Cardiac septum (tissue), 1 donor: ENCODE results near the gene RFFL. TPM values are rescaled to one million over a fixed set of nuclear protein-coding genes. Genes with fewer than 3 reads are reported as not detected.
A peak's percentile ranks its signal among the peaks of the same experiment; 100 is the strongest.
"Not testable (repeated sequence)": the region's sequence is repeated elsewhere in the genome, so short reads cannot be mapped to it uniquely, and the experiment has no call there.

Source experiments
- DNase-seq: peaks from one replicate; pipeline ENCODE4 v3.0.0-alpha.2; 2020; ENCODE audit warnings: low spot score
- intact Hi-C: fragments of 100-400 bp; cut with DNase I; formaldehyde crosslinking; loops from one replicate; pipeline ENCODE4 v1.14.0; 2022
- total RNA-seq: library from RNA; stranded (reverse); fragmentation: NEBNext Ultra II Directional; extraction: Animal tissue kit (Norgen Biotek cat#: 25700); gene quantifications from one replicate; pipeline ENCODE4 v1.2.1, GENCODE V29; 2021
- donor health status: DM: no; HTN: no; CAD: no.

RFFL gene
- total RNA-seq, 1 donor from 2014 or later: 15.5 TPM

DNA sequence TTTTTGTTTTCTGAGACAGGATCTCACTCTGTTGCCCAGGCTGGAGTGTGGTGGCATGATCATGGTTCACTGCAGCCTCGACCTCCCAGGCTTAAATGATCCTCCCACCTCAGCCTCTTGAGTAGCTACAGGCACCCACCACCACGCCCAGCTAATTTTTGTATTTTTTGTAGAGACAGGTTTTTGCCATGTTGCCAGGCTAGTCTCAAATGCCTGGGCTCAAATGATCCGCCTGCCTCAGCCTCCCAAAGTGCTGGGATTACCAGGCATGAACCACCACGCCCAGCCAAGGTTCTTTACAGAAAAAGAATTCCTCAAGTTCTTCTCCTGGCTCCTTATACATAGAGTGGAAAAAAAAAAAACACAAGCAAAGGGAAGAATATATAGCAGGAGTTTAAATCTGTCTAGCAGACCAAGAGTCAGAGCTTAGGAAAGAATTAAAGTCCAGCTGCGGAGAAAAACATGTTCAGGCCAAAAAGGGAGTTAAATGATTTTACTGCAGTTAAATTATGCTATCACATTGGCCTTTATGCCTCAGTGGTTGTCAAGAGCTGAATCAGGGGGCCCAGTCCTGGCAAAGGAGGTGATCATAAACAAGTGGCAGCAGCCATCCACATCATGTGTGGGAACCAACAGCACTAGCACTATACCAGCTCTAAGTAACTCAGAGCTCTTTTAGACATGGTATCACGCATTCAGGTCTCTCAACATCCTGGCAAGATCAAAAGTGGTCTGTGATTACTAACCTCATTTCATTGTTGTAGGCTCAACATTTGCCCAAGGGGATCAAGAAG lies 43.9 kb downstream of the RFFL start:
- intact Hi-C loops: loop anchor here (5.0 kb wide), 1 partner anchor 68 kb away; no protein-coding TSS in a partner anchor
- DNase-seq: no peak

DNA sequence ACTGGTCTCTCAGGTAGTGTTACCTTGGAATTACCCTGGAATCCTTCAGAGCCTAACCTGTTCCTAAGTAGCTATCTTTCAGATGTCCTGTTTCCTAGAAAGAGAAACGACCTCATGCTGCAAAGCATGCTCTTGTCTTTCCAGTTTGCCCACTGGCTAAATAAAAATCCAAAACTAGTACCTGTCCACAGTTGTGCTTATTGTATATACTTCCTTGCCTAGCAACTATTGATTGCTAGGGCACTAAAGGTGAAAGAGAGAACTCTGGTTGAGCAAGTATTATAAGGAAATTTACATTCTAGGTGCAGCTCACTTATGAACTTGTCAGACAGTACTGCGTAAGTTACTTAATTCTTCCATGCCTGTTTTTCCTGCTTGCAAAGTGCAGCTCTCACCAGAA lies 44.7 kb downstream of the RFFL start:
- DNase-seq: no peak
- intact Hi-C loops: no loop called here

DNA sequence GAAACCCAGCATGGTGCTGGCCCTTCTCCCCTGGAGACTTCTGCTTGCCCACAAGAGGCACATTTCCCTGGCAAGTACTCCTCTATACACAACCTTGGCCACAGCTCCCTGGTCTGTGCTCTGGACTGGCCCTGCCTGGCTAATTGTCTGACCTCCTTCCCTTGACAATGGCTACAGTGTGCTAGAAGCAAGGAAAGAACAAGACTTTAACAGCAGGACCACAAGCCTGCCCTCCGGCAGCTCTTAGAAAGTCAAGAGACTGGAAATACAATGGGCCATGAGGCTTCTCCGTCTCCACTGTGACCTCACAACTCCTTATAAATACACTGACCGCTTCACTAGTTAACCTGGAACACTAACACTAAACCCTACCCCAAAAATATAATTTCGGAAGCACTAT lies 46.5 kb downstream of the RFFL start:
- intact Hi-C loops: no loop called here
- no peak for DNase-seq

- intact Hi-C loops: no loop called here
- DNase-seq: no peak
Observed at GRCh38 chr17:35016369-35016768, 47.1 kb downstream of the RFFL start.

GRCh38 chr17:35011671-35012216 lies 51.8 kb downstream of the RFFL start:
- DNase-seq: no peak
- intact Hi-C loops: no loop called here

DNA sequence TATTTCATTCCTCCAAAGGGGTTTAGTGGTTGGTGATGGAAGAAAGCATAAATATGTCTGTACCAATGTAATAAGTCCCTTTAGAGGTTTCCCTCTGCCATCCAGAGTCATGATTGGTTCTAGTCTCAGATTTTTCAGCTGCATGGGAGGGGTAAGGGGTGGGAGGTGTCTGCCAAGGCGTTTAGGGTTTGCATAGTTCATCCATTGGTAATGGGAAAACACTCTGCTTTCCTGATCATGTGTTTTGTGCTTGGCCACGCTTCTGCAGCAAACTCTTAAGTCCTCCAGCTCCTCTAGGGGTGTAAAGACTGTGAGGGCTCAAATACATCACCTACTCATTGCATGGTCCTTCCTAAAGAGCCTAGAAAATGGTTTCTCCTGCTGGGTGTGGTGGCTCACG lies 53.4 kb downstream of the RFFL start:
- DNase-seq: no peak
- intact Hi-C loops: no loop called here

DNA sequence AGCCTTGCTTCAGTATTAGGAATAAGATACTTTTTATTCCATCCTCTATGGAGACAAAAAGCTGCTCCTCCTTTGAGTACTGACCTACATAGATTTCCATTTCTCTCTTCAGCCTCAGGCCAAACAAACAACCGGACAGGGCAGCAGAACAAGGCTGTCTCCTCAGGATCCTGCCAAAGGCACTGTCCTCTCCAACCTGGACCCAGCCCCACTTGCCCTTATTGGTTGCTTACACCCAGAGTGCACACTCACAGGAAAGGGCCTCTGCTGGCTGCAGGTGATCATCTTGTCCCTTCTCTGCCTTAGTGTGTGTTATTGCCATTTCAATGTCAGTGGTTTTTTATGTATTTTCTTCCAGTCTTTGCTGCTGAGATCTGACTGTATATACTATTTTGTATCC lies 56.5 kb downstream of the RFFL start:
- DNase-seq: no peak
- intact Hi-C loops: no loop called here

DNA sequence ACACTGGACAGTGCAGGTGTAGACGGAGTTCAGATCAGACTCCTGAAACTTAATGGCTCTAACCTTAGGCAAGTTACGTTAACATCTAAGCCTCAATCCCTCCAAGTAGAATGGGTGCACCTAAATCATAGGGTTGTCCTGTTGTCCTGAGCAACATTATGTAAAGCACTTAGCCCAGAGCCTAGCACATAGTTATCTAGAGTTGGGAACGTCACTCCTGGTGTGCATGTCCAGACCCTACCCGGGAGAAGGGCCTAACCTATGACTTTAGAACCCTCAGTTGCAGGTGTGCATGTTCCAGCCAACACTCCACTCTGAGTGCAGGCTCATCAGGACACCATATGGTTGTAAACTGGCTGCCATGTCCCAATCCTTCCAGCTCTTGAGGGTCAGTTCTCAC lies 57.2 kb downstream of the RFFL start:
- intact Hi-C loops: no loop called here
- no peak for DNase-seq

DNA sequence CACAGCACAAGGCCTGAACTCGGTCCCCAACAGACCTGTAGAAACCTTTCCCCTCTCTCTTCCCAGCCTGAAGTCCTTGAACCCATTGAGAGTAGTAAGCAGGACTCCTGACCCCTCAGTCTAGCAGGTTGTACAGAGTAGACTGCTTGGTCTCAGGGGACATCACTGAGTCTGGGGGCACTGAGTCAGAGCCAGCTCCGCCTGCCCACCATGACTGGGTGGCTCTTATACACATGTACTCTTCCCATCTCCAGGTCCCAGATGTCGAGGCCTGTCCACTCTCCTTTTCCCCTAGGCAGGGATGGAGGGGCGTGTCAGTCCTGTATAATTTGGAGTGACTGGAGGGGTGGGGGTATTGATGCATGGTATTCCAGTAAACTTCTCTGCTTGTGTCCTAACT lies 59.7 kb downstream of the RFFL start:
- DNase-seq: no peak
- intact Hi-C loops: no loop called here

DNA sequence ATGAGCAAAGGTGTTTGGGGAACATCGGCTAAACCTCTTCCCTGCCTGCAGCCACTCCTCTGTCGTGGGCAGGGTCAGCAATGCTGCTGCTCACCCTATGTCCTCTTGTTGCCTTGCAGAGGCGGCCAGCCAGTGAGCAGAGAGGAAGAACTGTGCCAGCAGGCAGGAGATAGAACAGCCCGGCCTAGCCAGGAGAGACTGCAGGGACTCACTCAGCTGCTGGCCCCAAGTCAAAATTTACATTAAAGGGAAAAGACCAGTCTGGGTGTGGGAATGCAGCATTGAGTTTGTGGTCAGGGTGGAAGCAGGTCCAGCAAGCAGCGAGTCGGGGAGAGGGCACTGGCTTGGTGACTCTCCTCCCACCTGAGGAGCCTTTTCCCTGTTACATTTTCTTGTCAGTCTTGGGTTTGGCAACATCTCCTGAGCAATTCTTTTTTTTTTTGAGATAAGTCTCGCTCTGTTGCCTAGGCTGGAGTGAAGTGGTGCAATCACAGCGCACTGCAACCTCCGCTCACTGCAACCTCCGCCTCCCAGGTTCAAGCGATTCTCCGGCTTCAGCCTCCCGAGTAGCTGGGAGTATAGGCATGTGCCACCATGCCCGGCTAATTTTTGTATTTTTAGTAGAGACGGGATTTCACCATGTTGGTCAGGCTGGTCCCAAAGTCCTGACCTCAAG lies 60.5 kb downstream of the RFFL start:
- intact Hi-C loops: no loop called here
- no peak for DNase-seq

GRCh38 chr17:35001549-35001948 lies 62.0 kb downstream of the RFFL start:
- DNase-seq: no peak
- intact Hi-C loops: no loop called here

DNA sequence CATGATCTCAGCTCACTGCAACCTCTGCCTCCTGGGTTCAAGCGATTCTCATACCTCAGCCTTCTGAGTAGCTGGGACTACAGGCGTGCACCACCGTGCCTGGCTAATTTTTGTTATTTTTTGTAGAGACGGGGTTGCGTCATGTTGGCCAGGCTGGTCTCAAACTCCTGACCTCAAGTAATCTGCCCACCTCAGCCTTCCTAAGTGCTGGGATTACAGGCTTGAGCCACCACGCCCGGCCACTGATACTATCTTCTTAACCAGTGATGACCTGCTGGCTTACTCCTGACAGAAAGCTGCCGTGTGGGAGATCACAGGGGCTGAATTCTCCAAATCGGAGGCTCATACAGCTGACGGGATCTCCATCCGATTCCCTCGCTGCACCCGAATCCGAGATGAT lies 62.5 kb downstream of the RFFL start:
- intact Hi-C loops, DNase-seq: not testable (repeated sequence)

DNA sequence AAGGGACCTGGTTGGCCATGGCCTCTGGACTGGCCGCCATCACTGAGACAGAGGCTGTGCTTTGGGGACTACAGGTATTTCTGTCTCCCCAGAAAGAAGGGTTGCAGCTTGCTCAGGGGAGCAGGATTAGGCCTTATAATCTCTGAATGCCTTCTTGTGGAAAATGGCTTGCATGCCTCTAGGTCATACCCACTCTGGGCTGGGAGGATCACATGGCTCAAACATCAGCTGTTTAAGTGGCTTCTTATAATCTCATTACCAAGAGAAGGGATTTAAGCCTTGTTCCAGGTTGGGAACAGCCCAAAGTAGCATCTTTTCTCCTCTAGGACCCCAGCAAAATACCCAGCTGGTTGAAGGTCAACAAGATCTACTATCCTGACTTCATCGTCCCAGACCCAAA lies 64.1 kb downstream of the RFFL start:
- intact Hi-C loops: loop anchor here (5.0 kb wide), 1 partner anchor 63 kb away; the partner anchor contains the start of gene RFFL
- DNase-seq: no peak

- DNase-seq: peak; percentile 93
- intact Hi-C loops: loop anchor here (5.0 kb wide), 1 partner anchor 64 kb away; the partner anchor contains the start of gene RFFL
Observed at GRCh38 chr17:34998205-34998604, 65.3 kb downstream of the RFFL start.

DNA sequence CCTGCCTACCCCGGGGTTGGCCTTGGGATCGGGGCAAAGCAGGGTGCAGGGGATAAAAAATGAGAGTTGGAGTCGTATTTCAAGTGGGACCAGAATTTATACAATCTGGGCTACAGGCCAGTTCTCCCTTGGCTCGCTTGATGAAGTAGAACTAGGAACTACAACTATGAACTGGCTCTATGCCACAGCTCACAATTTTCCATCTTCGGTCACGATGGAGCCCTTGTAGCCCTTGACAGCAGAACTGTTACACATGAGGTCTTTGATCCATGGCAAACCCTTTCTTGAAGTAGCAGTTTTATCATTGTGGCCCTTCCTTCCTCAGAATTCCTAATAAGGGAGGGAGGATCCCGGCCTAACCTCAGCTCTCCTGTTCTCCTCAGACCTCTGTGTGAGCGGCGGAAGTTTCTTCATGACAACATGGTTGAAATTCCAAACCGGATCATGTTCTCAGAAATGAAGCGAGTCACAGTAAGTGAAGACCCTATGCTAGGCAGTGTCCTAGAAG lies 66.1 kb downstream of the RFFL start:
- intact Hi-C loops: loop anchor here (2.0 to 5.0 kb wide), 3 partner anchors 65 to 121 kb away; partner anchors contain the start of genes RAD51D and RFFL
- DNase-seq: no peak

- intact Hi-C loops: loop anchor here (2.0 to 5.0 kb wide), 3 partner anchors 66 to 122 kb away; partner anchors contain the start of genes RAD51D and RFFL
- no peak for DNase-seq
Observed at GRCh38 chr17:34996422-34997285, 66.9 kb downstream of the RFFL start.

GRCh38 chr17:34993031-34993430 lies 70.5 kb downstream of the RFFL start:
- intact Hi-C loops: no loop called here
- DNase-seq: no peak

DNA sequence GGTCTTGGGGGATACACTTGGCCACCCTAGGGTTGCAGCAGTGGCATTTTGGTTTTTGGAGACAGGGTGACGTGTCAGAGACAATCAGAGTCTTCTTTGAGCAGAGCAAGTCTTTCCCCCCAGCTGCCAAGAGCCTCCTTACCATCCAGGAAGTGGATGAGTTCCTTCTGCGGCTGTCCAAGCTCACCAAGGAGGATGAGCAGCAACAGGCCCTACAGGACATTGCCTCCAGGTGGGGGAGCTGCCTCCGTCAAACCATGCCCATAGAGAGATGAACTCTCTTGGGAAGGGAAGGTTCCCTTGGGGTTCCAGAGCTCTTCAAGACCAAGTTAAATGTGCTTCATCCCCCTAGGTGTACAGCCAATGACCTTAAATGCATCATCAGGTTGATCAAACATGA lies 71.9 kb downstream of the RFFL start:
- DNase-seq: no peak
- intact Hi-C loops: no loop called here

DNA sequence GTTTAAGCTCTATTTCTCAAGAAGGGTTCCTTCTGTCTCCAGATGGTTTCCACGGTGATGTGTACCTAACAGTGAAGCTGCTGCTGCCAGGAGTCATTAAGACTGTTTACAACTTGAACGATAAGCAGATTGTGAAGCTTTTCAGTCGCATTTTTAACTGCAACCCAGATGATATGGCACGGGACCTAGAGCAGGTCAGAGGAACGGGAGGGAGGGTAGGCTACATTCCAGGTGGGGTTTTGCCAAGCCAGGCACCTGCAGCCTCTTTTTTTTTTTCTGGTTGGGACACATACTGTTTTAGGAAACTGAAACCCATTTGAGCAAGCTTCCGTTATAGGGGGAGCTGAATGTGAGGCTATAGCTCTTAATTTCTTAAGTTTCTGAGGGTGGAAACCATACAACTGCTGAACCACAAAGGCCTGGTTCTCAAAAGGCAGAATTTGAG lies 72.6 kb downstream of the RFFL start:
- intact Hi-C loops: no loop called here
- no peak for DNase-seq
